Liver (tissue), 9 donors: ENCODE measurements around the gene RPS19BP1. TPM values are rescaled to one million over a fixed set of nuclear protein-coding genes. Genes with fewer than 3 reads are reported as not detected.

Experiments
- DNase-seq: peaks from one replicate; pipeline ENCODE4 v3.0.0-alpha.2; 2017; ENCODE audit warnings: low spot score
- H3K27ac ChIP-seq, 2 donors: one replicate each; pipeline ENCODE4 v1.7.0; 2013; ENCODE audit warnings: inconsistent platforms in 2 of 2, low read length in 2 of 2, control low read depth in 1 of 2, low read depth in 1 of 2, mild to moderate bottlenecking in 1 of 2
- H3K27me3 ChIP-seq, 4 donors: one replicate each; pipeline versions ENCODE4 v1.6.1 to v1.7.0; 2013; ENCODE audit warnings: low read length in 3 of 4, inconsistent platforms in 1 of 4, mild to moderate bottlenecking in 1 of 4, moderate library complexity in 1 of 4; ENCODE audit not compliant: control insufficient read depth in 4 of 4, insufficient read depth in 4 of 4
- H3K36me3 ChIP-seq, 4 donors: one replicate each; pipeline versions ENCODE4 v1.6.1 to v1.7.0; 2013; ENCODE audit warnings: low read length in 3 of 4, mild to moderate bottlenecking in 3 of 4, low read depth in 1 of 4, moderate library complexity in 1 of 4; ENCODE audit not compliant: control insufficient read depth in 4 of 4, insufficient read depth in 3 of 4
- H3K4me1 ChIP-seq, 4 donors: one replicate each; pipeline versions ENCODE4 v1.6.1 to v1.7.0; 2013; ENCODE audit warnings: low read length in 3 of 4, mild to moderate bottlenecking in 3 of 4, moderate library complexity in 1 of 4; ENCODE audit not compliant: control insufficient read depth in 4 of 4, insufficient read depth in 4 of 4
- H3K4me3 ChIP-seq, 3 donors: one replicate each; pipeline versions ENCODE4 v1.6.1 to v1.7.0; 2013; ENCODE audit warnings: low read length in 3 of 3, control low read depth in 1 of 3, low read depth in 1 of 3, mild to moderate bottlenecking in 1 of 3
- H3K9ac ChIP-seq, 2 donors: one replicate each; pipeline ENCODE4 v1.7.0; 2013; ENCODE audit warnings: low read length in 2 of 2, mild to moderate bottlenecking in 2 of 2, moderate library complexity in 2 of 2, control low read depth in 1 of 2, low read depth in 1 of 2
- H3K9me3 ChIP-seq, 4 donors: one replicate each; pipeline versions ENCODE4 v1.6.1 to v1.7.0; 2013; ENCODE audit warnings: low read length in 3 of 4; ENCODE audit not compliant: control insufficient read depth in 4 of 4
- FOXA1 ChIP-seq: IDR thresholded peaks from 2 replicates; pipeline ENCODE4 v1.6.1; 2016; ENCODE audit warnings: antibody characterized with exemption
- GABPA ChIP-seq, 2 donors: IDR thresholded peaks in 1 of 2; conservative IDR thresholded peaks in 1 of 2; 2 replicates each; pipeline ENCODE4 v1.6.1; 2016; ENCODE audit warnings: antibody characterized with exemption in 2 of 2, mild to moderate bottlenecking in 1 of 2, moderate library complexity in 1 of 2
- HNF4G ChIP-seq: IDR thresholded peaks from 2 replicates; pipeline ENCODE4 v1.6.1; 2016; ENCODE audit warnings: antibody characterized with exemption
- JUND ChIP-seq, 2 donors: IDR thresholded peaks; 2 replicates each; pipeline ENCODE4 v1.6.1; 2016; ENCODE audit warnings: antibody characterized with exemption in 2 of 2
- NR2F2 ChIP-seq: IDR thresholded peaks from 2 replicates; pipeline ENCODE4 v1.6.1; 2016; ENCODE audit warnings: antibody characterized with exemption
- RAD21 ChIP-seq, 2 donors: IDR thresholded peaks; 2 replicates each; pipeline ENCODE4 v1.6.1; 2016; ENCODE audit warnings: antibody characterized with exemption in 2 of 2, mild to moderate bottlenecking in 2 of 2
- SP1 ChIP-seq: IDR thresholded peaks from 2 replicates; pipeline ENCODE4 v1.6.1; 2018; ENCODE audit warnings: antibody characterized with exemption, mild to moderate bottlenecking
- TAF1 ChIP-seq: conservative IDR thresholded peaks from 2 replicates; pipeline ENCODE4 v1.6.1; 2016; ENCODE audit warnings: antibody characterized with exemption, mild to moderate bottlenecking
- WGBS: extraction: QIAGEN DNeasy Blood & Tissue Kit; methylation state at CpG from one replicate; pipeline ENCODE4 v1.1.7; 2013; 5-methylcytosine and 5-hydroxymethylcytosine counted together
- polyA plus RNA-seq, 2 donors: library from polyadenylated mRNA; stranded (reverse) in 1 of 2; unstranded in 1 of 2; fragments of 200-250 nt in 1 of 2; fragments of >200 nt in 1 of 2; fragmentation: Nextera tagmentation in 1 of 2; extraction: Ambion mirVana in 1 of 2; gene quantifications; one replicate each; pipeline versions ENCODE4 v1.2.1 to v1.2.3, GENCODE V29; 2013 to 2015
- total RNA-seq, 2 donors: library from RNA; depleted of rRNA; stranded (reverse); fragments of >200 nt; gene quantifications; one replicate each; pipeline ENCODE4 v1.2.3, GENCODE V29; 2014
- TF ChIP-seq, protein P1 (sequence below): IDR thresholded peaks from 2 replicates; pipeline ENCODE4 v1.6.1; 2016; ENCODE audit warnings: antibody characterized with exemption
- TF ChIP-seq, protein P2 (sequence below): IDR thresholded peaks from 2 replicates; pipeline ENCODE4 v1.6.1; 2016; ENCODE audit warnings: antibody characterized with exemption
- TF ChIP-seq, protein P3 (sequence below): fragments of 150-350 bp; IDR thresholded peaks from 2 replicates; pipeline ENCODE4 v1.5.1; 2017; ENCODE audit warnings: improper control_type of control experiment, low read depth, low read length; ENCODE audit not compliant: missing input control
- donor health status: healthy.
- donor health status: healthy.
- donor health status: healthy.
- donor health status: healthy.
- donor health status: healthy.

Gene RPS19BP1
- total and polyA plus RNA-seq, 4 donors: 36.3 to 89.6 (median 63.3) TPM

DNA sequence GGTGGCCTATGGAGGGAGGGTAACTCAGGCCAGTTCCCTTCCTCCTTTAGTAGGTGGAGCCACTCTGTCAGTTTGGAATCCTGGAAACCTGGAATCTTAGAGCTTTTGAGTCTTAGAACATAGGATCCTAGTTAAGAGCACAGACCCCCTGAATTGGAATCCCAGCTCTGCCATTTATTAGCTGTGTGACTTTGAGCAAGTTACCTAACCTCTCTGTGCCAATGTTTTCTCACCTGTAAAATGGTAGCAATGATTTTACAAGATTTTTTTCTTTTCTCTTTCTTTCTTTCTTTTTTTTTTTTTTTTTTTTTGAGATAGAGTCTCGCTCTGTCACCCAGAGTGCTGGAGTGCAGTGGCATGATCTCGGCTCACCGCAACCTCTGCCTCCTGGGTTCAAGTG is 20.9 kb upstream of the RPS19BP1 start:
- peaks cover 0 to 8% (median 4%) of the 10 kb centered on the region in 4 donors for H3K27me3 ChIP-seq
- TF ChIP-seq HNF4G: no peak
- no peaks in the 10 kb centered on the region for H3K36me3 ChIP-seq
- DNase-seq: no peak
- H3K9ac ChIP-seq: no peak overlapping the region
- H3K9me3 ChIP-seq: no peaks in the 10 kb centered on the region
- peaks cover 0 to 6% (median 4%) of the 10 kb centered on the region in 4 donors for H3K4me1 ChIP-seq
- no peak overlapping the region for H3K27ac ChIP-seq
- H3K4me3 ChIP-seq: no peak overlapping the region
- WGBS: 89% methylated on average over 3 of the region's 3 CpGs

DNA sequence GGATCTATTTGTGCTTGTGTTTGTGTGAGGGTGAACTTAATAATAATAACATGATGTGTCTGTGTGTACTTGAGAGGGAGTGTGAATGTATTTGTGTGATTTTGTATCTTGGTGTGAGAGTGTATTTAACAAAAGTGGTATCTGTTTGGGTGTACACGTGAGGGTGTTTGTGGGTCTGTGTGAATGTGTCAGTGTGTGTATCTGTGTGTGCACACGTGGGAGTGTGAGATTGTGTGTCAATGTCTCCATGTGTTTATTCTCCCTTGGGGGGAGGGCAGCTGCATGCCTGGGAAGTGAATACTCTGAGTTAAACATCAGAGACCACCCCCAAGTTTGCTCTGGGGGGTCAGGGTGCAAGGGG is 15.0 kb upstream of the RPS19BP1 start:
- H3K4me1 ChIP-seq: no peaks in the 10 kb centered on the region
- H3K9ac ChIP-seq: no peak overlapping the region
- H3K27me3 ChIP-seq: peaks cover 0 to 5% (median 1%) of the 10 kb centered on the region in 4 donors
- DNase-seq: no peak
- TF ChIP-seq TAF1 (no peak), GABPA (IDR thresholded peaks at IDR 0.05 in 1 of 2, conservative IDR thresholded peaks at IDR 0.05 in 1 of 2) (no peak), FOXA1 (no peak), NR2F2 (no peak), RAD21 (IDR thresholded peaks at IDR 0.05) (no peak), SP1 (no peak)
- TF ChIP-seq, protein P1, sequence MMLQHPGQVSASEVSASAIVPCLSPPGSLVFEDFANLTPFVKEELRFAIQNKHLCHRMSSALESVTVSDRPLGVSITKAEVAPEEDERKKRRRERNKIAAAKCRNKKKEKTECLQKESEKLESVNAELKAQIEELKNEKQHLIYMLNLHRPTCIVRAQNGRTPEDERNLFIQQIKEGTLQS: no peak
- TF ChIP-seq, protein P2, sequence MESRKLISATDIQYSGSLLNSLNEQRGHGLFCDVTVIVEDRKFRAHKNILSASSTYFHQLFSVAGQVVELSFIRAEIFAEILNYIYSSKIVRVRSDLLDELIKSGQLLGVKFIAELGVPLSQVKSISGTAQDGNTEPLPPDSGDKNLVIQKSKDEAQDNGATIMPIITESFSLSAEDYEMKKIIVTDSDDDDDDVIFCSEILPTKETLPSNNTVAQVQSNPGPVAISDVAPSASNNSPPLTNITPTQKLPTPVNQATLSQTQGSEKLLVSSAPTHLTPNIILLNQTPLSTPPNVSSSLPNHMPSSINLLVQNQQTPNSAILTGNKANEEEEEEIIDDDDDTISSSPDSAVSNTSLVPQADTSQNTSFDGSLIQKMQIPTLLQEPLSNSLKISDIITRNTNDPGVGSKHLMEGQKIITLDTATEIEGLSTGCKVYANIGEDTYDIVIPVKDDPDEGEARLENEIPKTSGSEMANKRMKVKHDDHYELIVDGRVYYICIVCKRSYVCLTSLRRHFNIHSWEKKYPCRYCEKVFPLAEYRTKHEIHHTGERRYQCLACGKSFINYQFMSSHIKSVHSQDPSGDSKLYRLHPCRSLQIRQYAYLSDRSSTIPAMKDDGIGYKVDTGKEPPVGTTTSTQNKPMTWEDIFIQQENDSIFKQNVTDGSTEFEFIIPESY: no peak
- H3K9me3 ChIP-seq: no peaks in the 10 kb centered on the region
- H3K4me3 ChIP-seq: no peak overlapping the region
- no peak overlapping the region for H3K27ac ChIP-seq
- no peaks in the 10 kb centered on the region for H3K36me3 ChIP-seq
- WGBS: 44% methylated on average over 2 of the region's 2 CpGs

DNA sequence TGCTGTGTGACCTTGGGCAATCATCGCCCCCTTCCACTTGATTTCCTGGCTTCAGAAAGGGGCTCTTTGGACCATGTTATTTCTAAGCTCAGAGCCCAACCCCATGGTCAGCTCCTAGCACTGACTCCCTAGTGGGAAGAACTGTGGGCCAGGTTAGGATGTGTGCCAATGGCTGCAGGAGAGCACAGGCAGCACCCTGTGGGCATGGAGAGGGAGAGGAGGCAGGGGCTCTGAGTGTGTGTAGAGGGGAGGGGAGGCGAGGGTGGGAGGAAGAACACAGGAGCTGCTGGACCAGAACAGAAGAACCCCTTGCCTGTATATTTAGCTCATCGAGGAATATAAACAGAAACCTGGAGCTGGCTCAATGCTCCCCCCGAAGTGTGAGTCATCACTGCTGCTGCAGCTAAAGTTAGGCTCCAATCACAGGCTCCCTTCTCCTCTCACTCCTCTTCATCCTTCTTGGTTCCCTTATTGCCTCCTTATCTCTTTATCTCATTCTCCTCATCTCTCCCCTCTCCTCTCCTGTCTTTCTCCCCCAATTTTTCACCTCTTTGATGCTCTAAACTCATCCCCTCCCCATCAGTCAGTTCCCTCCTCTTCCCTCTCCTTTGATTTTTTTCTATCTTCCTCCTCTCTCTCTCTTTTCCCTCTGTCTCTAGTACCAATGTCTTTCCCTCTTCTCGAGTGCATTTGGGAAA is 14.5 kb upstream of the RPS19BP1 start:
- H3K27ac ChIP-seq: no peak overlapping the region
- WGBS: 51% methylated on average over 5 of the region's 5 CpGs
- no peak overlapping the region for H3K9ac ChIP-seq
- no peak for DNase-seq
- H3K4me3 ChIP-seq: no peak overlapping the region
- no peaks in the 10 kb centered on the region for H3K4me1 ChIP-seq
- peaks cover 0 to 5% (median 1%) of the 10 kb centered on the region in 4 donors for H3K27me3 ChIP-seq
- no peaks in the 10 kb centered on the region for H3K36me3 ChIP-seq
- H3K9me3 ChIP-seq: no peaks in the 10 kb centered on the region
- no peak for TF ChIP-seq TAF1
- TF ChIP-seq, protein P3, sequence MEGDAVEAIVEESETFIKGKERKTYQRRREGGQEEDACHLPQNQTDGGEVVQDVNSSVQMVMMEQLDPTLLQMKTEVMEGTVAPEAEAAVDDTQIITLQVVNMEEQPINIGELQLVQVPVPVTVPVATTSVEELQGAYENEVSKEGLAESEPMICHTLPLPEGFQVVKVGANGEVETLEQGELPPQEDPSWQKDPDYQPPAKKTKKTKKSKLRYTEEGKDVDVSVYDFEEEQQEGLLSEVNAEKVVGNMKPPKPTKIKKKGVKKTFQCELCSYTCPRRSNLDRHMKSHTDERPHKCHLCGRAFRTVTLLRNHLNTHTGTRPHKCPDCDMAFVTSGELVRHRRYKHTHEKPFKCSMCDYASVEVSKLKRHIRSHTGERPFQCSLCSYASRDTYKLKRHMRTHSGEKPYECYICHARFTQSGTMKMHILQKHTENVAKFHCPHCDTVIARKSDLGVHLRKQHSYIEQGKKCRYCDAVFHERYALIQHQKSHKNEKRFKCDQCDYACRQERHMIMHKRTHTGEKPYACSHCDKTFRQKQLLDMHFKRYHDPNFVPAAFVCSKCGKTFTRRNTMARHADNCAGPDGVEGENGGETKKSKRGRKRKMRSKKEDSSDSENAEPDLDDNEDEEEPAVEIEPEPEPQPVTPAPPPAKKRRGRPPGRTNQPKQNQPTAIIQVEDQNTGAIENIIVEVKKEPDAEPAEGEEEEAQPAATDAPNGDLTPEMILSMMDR: no peak
- TF ChIP-seq, protein P1: no peak
- TF ChIP-seq JUND (IDR thresholded peaks at IDR 0.05): no peak
